ENCODE measurements around the gene PCYT1B. TPM values are rescaled to one million over a fixed set of nuclear protein-coding genes. Genes with fewer than 3 reads are reported as not detected.
"Not testable (repeated sequence)": the region's sequence is repeated elsewhere in the genome, so short reads cannot be mapped to it uniquely, and the experiment has no call there.

PCYT1B gene
- total RNA-seq, 4 donors from 2014 or later: 0.25 TPM; not detected in 3

DNA sequence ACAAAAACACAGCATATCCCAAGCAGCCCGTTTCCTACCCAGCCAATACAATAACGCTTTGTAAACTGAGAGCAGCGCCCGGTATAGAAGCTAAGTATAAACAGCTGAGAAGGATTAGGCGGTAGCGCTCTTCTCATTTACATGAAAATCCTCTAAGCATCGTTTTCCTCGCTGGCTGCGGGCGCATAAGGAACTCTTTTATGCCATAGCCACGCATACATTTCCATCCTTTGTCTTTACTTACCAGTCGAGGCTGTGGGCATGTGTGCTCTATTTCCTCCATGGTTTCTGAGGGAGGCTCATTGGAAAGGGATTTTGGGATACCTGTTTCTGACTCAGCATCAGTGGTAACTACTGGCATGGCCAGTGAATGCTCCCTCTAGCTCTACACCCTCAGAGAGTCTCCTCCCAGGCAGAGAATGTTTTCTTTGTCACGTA, 383 bp downstream of the PCYT1B start:
- ATAC-seq (ENCODE audit: low FRiP score) (peak; percentile 72), DNase-seq (ENCODE audit: low spot score) (no peak)
- no peak for TF ChIP-seq CTCF (IDR thresholded peaks at IDR 0.05)

DNA sequence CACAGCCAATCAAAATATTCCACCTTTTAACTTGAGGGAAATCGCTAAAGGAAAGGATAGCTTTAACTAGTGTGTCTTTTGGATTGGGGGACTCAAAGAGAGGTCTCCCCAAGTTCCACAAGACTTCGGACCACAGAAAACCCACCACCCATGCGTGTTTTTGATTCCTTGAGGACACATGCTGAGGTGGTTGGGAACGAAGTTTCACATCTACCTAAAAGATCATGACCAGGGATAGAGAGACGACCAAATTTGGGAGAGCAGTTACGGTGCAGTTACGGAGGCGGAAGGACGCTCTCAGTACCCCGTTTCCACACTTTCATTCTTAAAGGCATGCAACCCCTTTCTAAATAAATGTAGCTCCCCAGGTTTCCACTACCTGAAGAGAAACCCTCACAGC, 1.1 kb downstream of the PCYT1B start:
- TF ChIP-seq CTCF (IDR thresholded peaks at IDR 0.05): no peak
- ATAC-seq (ENCODE audit: low FRiP score) (no peak), DNase-seq (ENCODE audit: low spot score) (no peak)

GRCh38 chrX:24643116-24643515, 4.0 kb downstream of the PCYT1B start:
- no peak for DNase-seq (ENCODE audit: low spot score)
- ATAC-seq (ENCODE audit: low FRiP score): no peak
- no peak for TF ChIP-seq CTCF (IDR thresholded peaks at IDR 0.05)

DNA sequence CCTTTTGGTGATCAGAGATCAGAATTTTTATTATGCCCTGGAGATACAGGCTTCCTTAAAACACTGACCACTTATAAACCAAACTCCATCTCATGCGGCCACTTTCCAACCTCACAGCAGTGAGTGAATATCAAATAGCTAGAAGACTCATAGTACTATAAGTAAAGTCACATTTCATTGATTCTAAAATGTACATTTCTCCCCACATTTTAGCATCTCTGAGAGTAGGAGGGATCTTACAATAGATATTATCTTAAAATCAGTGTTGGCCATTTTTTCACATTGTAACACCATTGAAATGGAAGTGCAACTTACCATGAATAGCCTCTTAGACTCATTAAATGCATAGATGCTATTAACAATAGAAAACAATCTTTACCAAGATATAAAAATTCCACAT, 17.4 kb downstream of the PCYT1B start:
- ATAC-seq (ENCODE audit: low FRiP score): no peak
- TF ChIP-seq CTCF (IDR thresholded peaks at IDR 0.05): no peak

DNA sequence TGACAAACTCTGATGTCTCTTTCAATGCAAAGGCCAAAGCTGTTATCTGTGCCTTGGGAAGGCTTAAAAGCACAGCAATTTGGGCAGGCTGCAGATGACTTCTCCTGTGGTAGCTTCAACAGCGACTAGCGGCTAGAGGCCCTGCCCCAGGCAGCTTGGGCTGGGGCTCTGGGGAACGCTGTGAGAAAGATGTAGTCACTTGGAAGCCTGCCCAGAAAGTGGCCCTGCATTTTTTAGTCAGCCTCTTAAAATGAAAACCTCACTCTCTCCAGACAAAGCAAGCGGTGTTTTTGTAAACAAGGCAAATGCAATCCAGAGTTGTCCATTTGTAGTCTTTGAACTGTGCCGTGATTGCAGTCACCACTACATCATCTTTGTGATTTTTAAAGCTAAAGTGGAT, 27.5 kb downstream of the PCYT1B start:
- no peak for ATAC-seq (ENCODE audit: low FRiP score)
- DNase-seq (ENCODE audit: low spot score): no peak
- TF ChIP-seq CTCF (IDR thresholded peaks at IDR 0.05): no peak

More for the DNA sequence above, 17.4 kb downstream of the PCYT1B start:
- no peak for DNase-seq (ENCODE audit: low spot score)

- ATAC-seq (ENCODE audit: low FRiP score): no peak
- no peak for TF ChIP-seq CTCF (IDR thresholded peaks at IDR 0.05)
- DNase-seq (ENCODE audit: low spot score): no peak
Measured at GRCh38 chrX:24610516-24610915, 36.6 kb downstream of the PCYT1B start.

- TF ChIP-seq CTCF (IDR thresholded peaks at IDR 0.05): no peak
- ATAC-seq (ENCODE audit: low FRiP score) (no peak), DNase-seq (ENCODE audit: low spot score) (no peak)
Measured at GRCh38 chrX:24607616-24608015, 39.5 kb downstream of the PCYT1B start.

GRCh38 chrX:24605941-24606340, 41.2 kb downstream of the PCYT1B start:
- DNase-seq (ENCODE audit: low spot score); ATAC-seq (ENCODE audit: low FRiP score): not testable (repeated sequence)
